DOHH2 (cell line): ENCODE results near the gene ACRV1.

Source experiments
- H3F3A ChIP-seq: fragments of 200-600 bp; sonication (generic), shearing (Covaris generic); 2 replicates; pipeline ENCODE4 v1.6.0; 2016; ENCODE audit warnings: antibody characterized with exemption, mild to moderate bottlenecking; ENCODE audit not compliant: control insufficient read depth, insufficient read depth
- H3K27ac ChIP-seq: fragments of 200-600 bp; sonication (generic); 2 replicates; pipeline ENCODE4 v1.5.1; 2014; ENCODE audit warnings: low read depth, mild to moderate bottlenecking, low read length, moderate library complexity
- H3K27me3 ChIP-seq: fragments of 200-600 bp; sonication (generic); 2 replicates; pipeline ENCODE4 v1.6.1; 2014; ENCODE audit warnings: mild to moderate bottlenecking, low read length, mixed read lengths; ENCODE audit not compliant: control insufficient read depth
- H3K36me3 ChIP-seq: fragments of 200-600 bp; sonication (generic); 2 replicates; pipeline ENCODE4 v1.6.1; 2014; ENCODE audit warnings: mild to moderate bottlenecking, low read length, moderate library complexity, mixed read lengths; ENCODE audit not compliant: control insufficient read depth
- H3K4me1 ChIP-seq: fragments of 200-600 bp; sonication (generic); 2 replicates; pipeline ENCODE4 v1.6.1; 2014; ENCODE audit warnings: mild to moderate bottlenecking, low read length, mixed read lengths; ENCODE audit not compliant: control insufficient read depth
- H3K4me2 ChIP-seq: fragments of 200-600 bp; sonication (generic); 2 replicates; pipeline ENCODE4 v1.6.0; 2014; ENCODE audit warnings: mild to moderate bottlenecking, low read length, moderate library complexity
- H3K4me3 ChIP-seq: fragments of 200-600 bp; sonication (generic); 2 replicates; pipeline ENCODE4 v1.5.1; 2014; ENCODE audit warnings: mild to moderate bottlenecking, low read length, mixed read lengths
- H3K79me2 ChIP-seq: fragments of 200-600 bp; sonication (generic); 2 replicates; pipeline ENCODE4 v1.6.1; 2014; ENCODE audit warnings: mild to moderate bottlenecking, low read length, mixed read lengths; ENCODE audit not compliant: control insufficient read depth
- H3K9me2 ChIP-seq: fragments of 200-600 bp; sonication (generic); replicated peaks from 2 replicates; pipeline ENCODE4 v1.6.1; 2014; ENCODE audit warnings: mild to moderate bottlenecking, low read length, mixed read lengths; ENCODE audit not compliant: control insufficient read depth
- H3K9me3 ChIP-seq: fragments of 200-600 bp; sonication (generic); 2 replicates; pipeline ENCODE4 v1.6.1; 2014; ENCODE audit warnings: antibody characterized with exemption, low read length, mixed read lengths; ENCODE audit not compliant: control insufficient read depth, insufficient read depth
- H4K20me1 ChIP-seq: fragments of 200-600 bp; sonication (generic); 2 replicates; pipeline ENCODE4 v1.6.0; 2014; ENCODE audit warnings: low read depth, mild to moderate bottlenecking, antibody characterized with exemption, low read length, moderate library complexity; ENCODE audit not compliant: control insufficient read depth, insufficient read depth
- EZH2phosphoT487 ChIP-seq: fragments of 200-600 bp; sonication (generic); IDR thresholded peaks from 2 replicates; pipeline ENCODE4 v1.6.1; 2017; ENCODE audit warnings: borderline replicate concordance, mild to moderate bottlenecking, antibody characterized with exemption, low read length, moderate library complexity, mixed read lengths
- TF ChIP-seq, protein P1 (sequence below): fragments of 200-600 bp; sonication (generic); IDR thresholded peaks from one replicate; pipeline ENCODE4 v1.5.1; 2014; ENCODE audit warnings: antibody characterized with exemption, mild to moderate bottlenecking, low read depth, low read length; ENCODE audit not compliant: poor library complexity, severe bottlenecking

The ACRV1 gene

DNA sequence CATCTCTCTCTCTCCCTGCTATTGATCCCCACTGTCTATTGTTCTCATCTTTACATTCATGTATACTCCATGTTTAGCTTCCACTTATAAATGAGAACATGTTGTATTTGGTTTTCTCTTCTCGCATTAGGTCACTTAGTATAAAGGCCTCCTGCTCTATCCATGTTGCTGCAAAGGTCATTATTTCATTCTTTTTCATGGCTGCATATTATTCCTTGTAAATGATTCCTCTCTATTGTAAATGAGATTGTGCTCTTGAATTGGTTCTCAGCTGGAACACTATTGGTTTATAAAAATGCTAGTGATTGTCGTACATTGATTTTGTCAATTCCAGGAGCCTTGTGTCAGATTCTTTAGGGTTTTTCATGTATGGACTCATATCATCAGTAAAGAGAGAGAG is 13.5 kb downstream of the ACRV1 start:
- H3F3A ChIP-seq: peaks cover 4% of the 10 kb centered on the region; the same call in 1 of the 2 replicates
- H3K36me3 ChIP-seq: peaks cover 88% of the 10 kb centered on the region
- no peak overlapping the region for H3K4me3 ChIP-seq
- H3K9me3 ChIP-seq: no peaks in the 10 kb centered on the region
- no peak overlapping the region for H3K4me2 ChIP-seq
- TF ChIP-seq, protein P1, sequence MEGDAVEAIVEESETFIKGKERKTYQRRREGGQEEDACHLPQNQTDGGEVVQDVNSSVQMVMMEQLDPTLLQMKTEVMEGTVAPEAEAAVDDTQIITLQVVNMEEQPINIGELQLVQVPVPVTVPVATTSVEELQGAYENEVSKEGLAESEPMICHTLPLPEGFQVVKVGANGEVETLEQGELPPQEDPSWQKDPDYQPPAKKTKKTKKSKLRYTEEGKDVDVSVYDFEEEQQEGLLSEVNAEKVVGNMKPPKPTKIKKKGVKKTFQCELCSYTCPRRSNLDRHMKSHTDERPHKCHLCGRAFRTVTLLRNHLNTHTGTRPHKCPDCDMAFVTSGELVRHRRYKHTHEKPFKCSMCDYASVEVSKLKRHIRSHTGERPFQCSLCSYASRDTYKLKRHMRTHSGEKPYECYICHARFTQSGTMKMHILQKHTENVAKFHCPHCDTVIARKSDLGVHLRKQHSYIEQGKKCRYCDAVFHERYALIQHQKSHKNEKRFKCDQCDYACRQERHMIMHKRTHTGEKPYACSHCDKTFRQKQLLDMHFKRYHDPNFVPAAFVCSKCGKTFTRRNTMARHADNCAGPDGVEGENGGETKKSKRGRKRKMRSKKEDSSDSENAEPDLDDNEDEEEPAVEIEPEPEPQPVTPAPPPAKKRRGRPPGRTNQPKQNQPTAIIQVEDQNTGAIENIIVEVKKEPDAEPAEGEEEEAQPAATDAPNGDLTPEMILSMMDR: no peak
- TF ChIP-seq EZH2phosphoT487: no peak
- H4K20me1 ChIP-seq: no peaks in the 10 kb centered on the region; the same call in 1 of the 2 replicates
- no peaks in the 10 kb centered on the region for H3K27me3 ChIP-seq
- H3K4me1 ChIP-seq: no peaks in the 10 kb centered on the region
- peaks cover 59% of the 10 kb centered on the region for H3K79me2 ChIP-seq
- H3K9me2 ChIP-seq: no peaks in the 10 kb centered on the region
- no peak overlapping the region for H3K27ac ChIP-seq

DNA sequence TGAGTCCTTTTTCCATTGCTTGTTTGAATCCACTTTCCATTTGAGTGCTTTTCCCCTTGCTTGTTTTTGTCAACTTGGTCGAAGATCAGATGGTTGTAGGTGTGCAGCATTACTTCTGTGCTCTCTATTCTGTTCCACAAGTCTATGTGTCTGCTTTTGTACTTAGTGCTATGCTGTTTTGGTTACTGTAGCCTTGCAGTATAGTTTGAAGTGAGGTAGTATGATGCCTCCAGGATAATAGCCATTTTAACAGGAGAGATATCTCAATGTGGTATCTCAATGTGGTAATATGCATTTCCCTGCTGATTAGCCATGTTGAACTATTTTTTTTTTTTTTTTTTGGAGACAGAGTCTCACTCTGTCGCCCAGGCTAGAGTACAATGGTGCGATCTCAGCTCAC is 16.7 kb downstream of the ACRV1 start:
- Histone ChIP-seq H3K4me1 (no peaks in the 10 kb centered on the region), H3F3A (peaks cover 4% of the 10 kb centered on the region; the same call in 1 of the 2 replicates), H3K9me2 (no peaks in the 10 kb centered on the region), H3K79me2 (peaks cover 55% of the 10 kb centered on the region), H4K20me1 (no peaks in the 10 kb centered on the region; the same call in 1 of the 2 replicates), H3K9me3 (no peaks in the 10 kb centered on the region), H3K4me3 (no peak overlapping the region), H3K27ac (no peak overlapping the region), H3K36me3 (peaks cover 89% of the 10 kb centered on the region), H3K4me2 (no peak overlapping the region), H3K27me3 (no peaks in the 10 kb centered on the region)
- TF ChIP-seq EZH2phosphoT487: no peak
- TF ChIP-seq, protein P1: no peak

DNA sequence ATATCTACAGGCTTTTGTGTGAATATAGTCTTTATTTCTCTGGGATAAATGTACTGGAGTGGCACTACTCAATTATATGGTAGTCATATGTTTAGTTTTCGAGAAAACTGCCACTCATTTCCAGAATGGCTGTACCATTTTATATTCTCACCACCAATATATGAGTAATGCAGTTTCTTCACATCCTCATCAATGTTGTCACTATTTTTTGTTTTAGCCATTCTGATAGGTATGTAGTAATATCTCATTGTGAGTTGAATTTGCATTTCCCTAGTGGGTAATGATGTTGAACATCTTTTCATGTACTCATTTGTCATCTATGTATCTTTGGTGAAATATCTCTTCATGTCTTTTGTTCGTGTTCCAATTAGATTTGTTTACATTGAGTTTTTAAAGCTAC is 18.0 kb downstream of the ACRV1 start:
- Histone ChIP-seq H3K27me3 (no peaks in the 10 kb centered on the region), H3K36me3 (peaks cover 90% of the 10 kb centered on the region), H3K9me3 (no peaks in the 10 kb centered on the region), H3K27ac (no peak overlapping the region), H3K4me2 (no peak overlapping the region), H4K20me1 (no peaks in the 10 kb centered on the region; the same call in 1 of the 2 replicates), H3K79me2 (peaks cover 54% of the 10 kb centered on the region), H3K4me3 (no peak overlapping the region), H3F3A (peaks cover 4% of the 10 kb centered on the region; the same call in 1 of the 2 replicates), H3K4me1 (no peaks in the 10 kb centered on the region), H3K9me2 (no peaks in the 10 kb centered on the region)
- no peak for TF ChIP-seq EZH2phosphoT487
- TF ChIP-seq, protein P1: no peak
